Measurements from ENCODE around the gene RAD51B.

- TF ChIP-seq CTCF (IDR thresholded peaks at IDR 0.05) (no peak), POLR2A (IDR thresholded peaks at IDR 0.05) (no peak)
Observed at GRCh38 chr14:68260121-68260520, 440.5 kb downstream of the RAD51B start.
